ENCODE results near the gene DDT. TPM values are rescaled to one million over a fixed set of nuclear protein-coding genes. Genes with fewer than 3 reads are reported as not detected.
"Not testable (repeated sequence)": the region's sequence is repeated elsewhere in the genome, so short reads cannot be mapped to it uniquely, and the experiment has no call there.

The DDT gene
- total RNA-seq = 112 and 116 TPM in 2 replicates

DNA sequence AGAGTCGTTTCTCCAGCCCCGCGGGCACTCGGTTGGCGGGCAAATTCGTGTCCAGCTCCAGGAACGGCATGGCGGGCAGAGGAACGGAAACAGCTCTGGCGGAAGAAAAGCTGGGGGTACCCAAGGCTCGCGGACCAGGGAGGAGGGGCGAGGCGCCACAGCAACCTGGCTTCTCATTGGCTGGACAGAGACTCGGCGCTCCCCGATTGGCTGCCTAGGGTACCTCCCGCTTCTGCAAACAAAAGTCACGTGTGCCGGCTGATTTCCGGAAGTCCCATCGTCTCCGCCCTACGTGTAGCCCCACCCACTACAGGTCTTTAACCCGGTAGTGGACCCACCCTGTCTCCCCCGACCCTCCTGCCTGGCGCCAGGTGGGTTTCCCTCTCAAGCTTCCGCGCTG, at the start of gene DDT:
DDT (minus strand) TSS at position 97 of the 400 bp plus-strand sequence; CDS start at position 70, 27 bp downstream.
- intact Hi-C loops (cut with micrococcal nuclease); H3K4me3 Mint-ChIP-seq (ENCODE audit: low read depth); DNase-seq (ENCODE audit: low spot score); H3K27me3 Mint-ChIP-seq (ENCODE audit: low read depth); H3K9me3 Mint-ChIP-seq; H3K27ac Mint-ChIP-seq: not testable (repeated sequence)
- Mint-ChIP-seq H3K4me1 (ENCODE audit: low read depth) (peaks cover 13% of the 10 kb centered on the region), H3K36me3 (ENCODE audit: low read depth) (peaks cover 26% of the 10 kb centered on the region)

- no peaks in the 10 kb centered on the region for H3K27me3 Mint-ChIP-seq (ENCODE audit: low read depth)
- H3K36me3 Mint-ChIP-seq (ENCODE audit: low read depth) = peaks cover 65% of the 10 kb centered on the region
- intact Hi-C loops (cut with micrococcal nuclease) = no loop called here
- H3K27ac Mint-ChIP-seq = peak overlapping the region; percentile 65
- no peak overlapping the region for H3K4me3 Mint-ChIP-seq (ENCODE audit: low read depth)
- DNase-seq (ENCODE audit: low spot score) = no peak
- peaks cover 31% of the 10 kb centered on the region for H3K4me1 Mint-ChIP-seq (ENCODE audit: low read depth)
- peaks cover 15% of the 10 kb centered on the region for H3K9me3 Mint-ChIP-seq
Observed at GRCh38 chr22:24023204-24023789, 49.1 kb upstream of the DDT start.

DNA sequence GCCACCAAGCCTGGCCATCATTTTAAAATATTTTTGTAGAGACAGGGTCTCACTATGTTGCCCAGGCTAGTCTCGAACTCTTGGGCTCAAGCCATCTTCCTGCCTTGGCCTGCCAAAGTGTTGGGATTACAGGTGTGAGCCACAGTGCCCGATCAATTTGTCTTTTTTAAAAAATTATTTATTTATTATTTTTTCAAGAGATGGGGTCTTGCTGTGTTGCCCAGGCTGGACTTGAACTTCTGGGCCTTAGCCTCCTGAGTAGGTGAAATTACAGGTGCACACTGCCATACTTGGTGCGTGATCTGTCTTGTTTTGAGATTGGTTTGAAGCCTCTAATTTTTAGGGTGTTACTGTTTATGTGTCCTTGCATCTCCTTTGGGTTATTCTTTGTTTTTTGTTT, 47.1 kb upstream of the DDT start:
- no peak overlapping the region for H3K4me3 Mint-ChIP-seq (ENCODE audit: low read depth)
- peaks cover 15% of the 10 kb centered on the region for H3K9me3 Mint-ChIP-seq
- H3K36me3 Mint-ChIP-seq (ENCODE audit: low read depth) = peaks cover 66% of the 10 kb centered on the region
- no peak overlapping the region for H3K27ac Mint-ChIP-seq
- H3K4me1 Mint-ChIP-seq (ENCODE audit: low read depth) = peaks cover 23% of the 10 kb centered on the region
- DNase-seq (ENCODE audit: low spot score) = no peak
- H3K27me3 Mint-ChIP-seq (ENCODE audit: low read depth) = no peaks in the 10 kb centered on the region
- intact Hi-C loops (cut with micrococcal nuclease) = no loop called here

- Mint-ChIP-seq H3K9me3 (no peaks in the 10 kb centered on the region), H3K4me3 (ENCODE audit: low read depth) (no peak overlapping the region)
- intact Hi-C loops (cut with micrococcal nuclease) = loop anchor here (10.0 kb wide), 1 partner anchor 139 kb away; no protein-coding TSS in a partner anchor
Observed at GRCh38 chr22:24016156-24016555, 41.9 kb upstream of the DDT start.

GRCh38 chr22:24011735-24012068, 37.5 kb upstream of the DDT start:
- H3K4me1 Mint-ChIP-seq (ENCODE audit: low read depth) = peaks cover 17% of the 10 kb centered on the region

More at GRCh38 chr22:24016156-24016555, 41.9 kb upstream of the DDT start:
- no peak for DNase-seq (ENCODE audit: low spot score)
- H3K27ac Mint-ChIP-seq = no peak overlapping the region
- H3K36me3 Mint-ChIP-seq (ENCODE audit: low read depth) = peaks cover 37% of the 10 kb centered on the region
- peaks cover 22% of the 10 kb centered on the region for H3K4me1 Mint-ChIP-seq (ENCODE audit: low read depth)
- no peaks in the 10 kb centered on the region for H3K27me3 Mint-ChIP-seq (ENCODE audit: low read depth)

GRCh38 chr22:24010018-24010391, 35.8 kb upstream of the DDT start:
- DNase-seq (ENCODE audit: low spot score) = no peak
- Mint-ChIP-seq H3K4me1 (ENCODE audit: low read depth) (peaks cover 17% of the 10 kb centered on the region), H3K27ac (peak overlapping the region; percentile 26), H3K36me3 (ENCODE audit: low read depth) (peaks cover 11% of the 10 kb centered on the region), H3K4me3 (ENCODE audit: low read depth) (peak overlapping the region; percentile 44), H3K27me3 (ENCODE audit: low read depth) (no peaks in the 10 kb centered on the region), H3K9me3 (no peaks in the 10 kb centered on the region)
- intact Hi-C loops (cut with micrococcal nuclease) = loop anchor here (10.0 kb wide), 1 partner anchor 145 kb away; no protein-coding TSS in a partner anchor

More at GRCh38 chr22:24011735-24012068, 37.5 kb upstream of the DDT start:
- Mint-ChIP-seq H3K4me3 (ENCODE audit: low read depth) (peak overlapping the region; percentile 96), H3K36me3 (ENCODE audit: low read depth) (peaks cover 20% of the 10 kb centered on the region), H3K27ac (peak overlapping the region; percentile 95), H3K9me3 (no peaks in the 10 kb centered on the region), H3K27me3 (ENCODE audit: low read depth) (no peaks in the 10 kb centered on the region)
- no peak for DNase-seq (ENCODE audit: low spot score)
- intact Hi-C loops (cut with micrococcal nuclease) = loop anchor here (10.0 kb wide), 1 partner anchor 143 kb away; no protein-coding TSS in a partner anchor

GRCh38 chr22:24009227-24010017, 35.2 kb upstream of the DDT start:
- no peak for DNase-seq (ENCODE audit: low spot score)
- Mint-ChIP-seq H3K4me3 (ENCODE audit: low read depth) (peak overlapping the region; percentile 20), H3K36me3 (ENCODE audit: low read depth) (peaks cover 8% of the 10 kb centered on the region), H3K9me3 (no peaks in the 10 kb centered on the region), H3K27ac (peak overlapping the region; percentile 5), H3K27me3 (ENCODE audit: low read depth) (no peaks in the 10 kb centered on the region), H3K4me1 (ENCODE audit: low read depth) (peaks cover 14% of the 10 kb centered on the region)
- intact Hi-C loops (cut with micrococcal nuclease) = loop anchor here (10.0 kb wide), 1 partner anchor 145 kb away; no protein-coding TSS in a partner anchor

DNA sequence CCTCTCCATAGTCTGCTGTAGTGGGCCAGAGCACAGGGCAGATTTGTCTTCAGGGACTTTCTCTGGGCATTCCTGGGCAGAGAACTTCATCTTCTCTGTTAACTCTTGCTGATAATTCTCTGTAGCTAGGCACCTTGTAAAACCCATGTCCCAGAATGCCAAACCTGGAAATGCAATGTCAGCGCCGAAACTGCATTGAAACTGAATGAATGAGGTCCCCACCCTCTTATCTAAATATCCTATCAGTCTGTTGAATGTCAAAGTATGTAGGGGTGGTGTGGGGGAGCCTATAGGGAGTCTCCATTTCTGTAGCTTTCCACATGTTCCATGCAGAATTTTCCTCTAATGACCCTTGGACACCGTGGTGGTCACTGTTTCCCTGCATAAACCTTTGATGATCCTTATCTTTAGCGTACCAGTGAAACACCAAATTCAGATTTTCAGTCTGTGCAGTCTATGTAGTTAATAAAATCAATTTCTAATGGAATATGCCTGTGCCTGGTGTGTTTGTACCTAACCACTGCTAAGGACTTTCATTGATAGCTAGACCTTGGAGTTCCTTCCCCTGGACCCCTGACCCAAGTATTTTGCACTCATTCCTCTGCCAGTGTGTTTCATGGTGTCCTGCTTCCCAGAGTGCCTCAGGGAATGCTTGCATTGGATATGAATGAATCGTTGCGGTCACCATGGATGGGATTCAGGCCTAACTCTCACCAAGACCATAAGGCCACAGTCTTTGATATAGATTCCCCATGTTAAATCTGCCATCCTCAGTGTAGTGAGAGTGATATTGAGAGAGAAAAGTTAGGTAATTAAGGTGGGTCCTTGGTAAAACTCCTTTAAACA, 34.4 kb upstream of the DDT start:
- Mint-ChIP-seq H3K27me3 (ENCODE audit: low read depth) (no peaks in the 10 kb centered on the region), H3K27ac (no peak overlapping the region), H3K4me3 (ENCODE audit: low read depth) (no peak overlapping the region), H3K4me1 (ENCODE audit: low read depth) (peaks cover 10% of the 10 kb centered on the region), H3K9me3 (no peaks in the 10 kb centered on the region), H3K36me3 (ENCODE audit: low read depth) (peaks cover 3% of the 10 kb centered on the region)
- DNase-seq (ENCODE audit: low spot score) = no peak
- intact Hi-C loops (cut with micrococcal nuclease) = no loop called here

- peaks cover 7% of the 10 kb centered on the region for H3K4me1 Mint-ChIP-seq (ENCODE audit: low read depth)
- no peak overlapping the region for H3K27ac Mint-ChIP-seq
- no peak for DNase-seq (ENCODE audit: low spot score)
- no peaks in the 10 kb centered on the region for H3K36me3 Mint-ChIP-seq (ENCODE audit: low read depth)
- H3K9me3 Mint-ChIP-seq = no peaks in the 10 kb centered on the region
- intact Hi-C loops (cut with micrococcal nuclease) = no loop called here
- no peaks in the 10 kb centered on the region for H3K27me3 Mint-ChIP-seq (ENCODE audit: low read depth)
- no peak overlapping the region for H3K4me3 Mint-ChIP-seq (ENCODE audit: low read depth)
Observed at GRCh38 chr22:24008022-24008283, 33.7 kb upstream of the DDT start.

DNA sequence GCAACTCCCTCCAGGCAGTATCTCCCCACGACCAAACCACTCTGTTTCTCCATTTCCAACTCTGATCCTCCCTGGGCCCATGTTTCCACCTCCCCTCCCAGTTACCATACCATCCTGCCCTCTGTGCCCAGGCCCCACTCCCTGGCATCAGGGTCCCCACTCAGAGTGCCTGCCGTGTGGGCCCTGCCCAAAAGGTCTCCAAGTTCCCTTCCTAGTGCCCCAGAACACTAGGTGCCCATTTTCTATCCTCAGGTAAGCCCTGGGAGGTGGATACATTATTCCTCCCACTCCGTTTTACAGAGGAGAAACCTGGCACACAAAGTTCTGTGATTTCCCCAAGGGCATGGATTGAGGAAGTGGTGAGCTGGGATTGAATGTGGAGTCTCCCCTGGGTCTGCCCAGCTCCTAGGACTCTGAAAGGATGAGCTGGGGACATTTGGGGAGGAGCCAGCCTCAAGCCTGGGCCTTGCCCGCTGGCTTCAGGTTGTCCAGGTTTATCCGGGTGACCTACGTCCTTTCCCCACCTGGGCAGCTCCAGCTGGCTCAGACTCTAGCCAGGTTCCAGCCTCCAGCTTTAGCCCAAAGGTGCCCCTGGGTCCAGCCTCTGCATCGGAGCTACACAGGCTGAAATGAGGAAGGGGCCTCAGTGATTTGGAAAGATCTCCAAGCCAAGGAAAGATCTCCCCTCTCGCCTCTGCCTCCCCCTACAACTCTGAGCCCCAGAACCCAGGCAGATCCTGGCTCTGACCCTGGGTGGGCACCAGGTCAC, 33.2 kb upstream of the DDT start:
- no peak for DNase-seq (ENCODE audit: low spot score)
- intact Hi-C loops (cut with micrococcal nuclease) = no loop called here
- Mint-ChIP-seq H3K9me3 (no peaks in the 10 kb centered on the region), H3K27me3 (ENCODE audit: low read depth) (no peaks in the 10 kb centered on the region), H3K4me3 (ENCODE audit: low read depth) (no peak overlapping the region), H3K4me1 (ENCODE audit: low read depth) (peaks cover 7% of the 10 kb centered on the region), H3K36me3 (ENCODE audit: low read depth) (no peaks in the 10 kb centered on the region), H3K27ac (no peak overlapping the region)

- no peak for DNase-seq (ENCODE audit: low spot score)
- Mint-ChIP-seq H3K4me1 (ENCODE audit: low read depth) (peaks cover 4% of the 10 kb centered on the region), H3K9me3 (no peaks in the 10 kb centered on the region), H3K27ac (no peak overlapping the region), H3K4me3 (ENCODE audit: low read depth) (no peak overlapping the region), H3K27me3 (ENCODE audit: low read depth) (peaks cover 2% of the 10 kb centered on the region), H3K36me3 (ENCODE audit: low read depth) (no peaks in the 10 kb centered on the region)
- intact Hi-C loops (cut with micrococcal nuclease) = no loop called here
Observed at GRCh38 chr22:24006914-24007214, 32.6 kb upstream of the DDT start.

DNA sequence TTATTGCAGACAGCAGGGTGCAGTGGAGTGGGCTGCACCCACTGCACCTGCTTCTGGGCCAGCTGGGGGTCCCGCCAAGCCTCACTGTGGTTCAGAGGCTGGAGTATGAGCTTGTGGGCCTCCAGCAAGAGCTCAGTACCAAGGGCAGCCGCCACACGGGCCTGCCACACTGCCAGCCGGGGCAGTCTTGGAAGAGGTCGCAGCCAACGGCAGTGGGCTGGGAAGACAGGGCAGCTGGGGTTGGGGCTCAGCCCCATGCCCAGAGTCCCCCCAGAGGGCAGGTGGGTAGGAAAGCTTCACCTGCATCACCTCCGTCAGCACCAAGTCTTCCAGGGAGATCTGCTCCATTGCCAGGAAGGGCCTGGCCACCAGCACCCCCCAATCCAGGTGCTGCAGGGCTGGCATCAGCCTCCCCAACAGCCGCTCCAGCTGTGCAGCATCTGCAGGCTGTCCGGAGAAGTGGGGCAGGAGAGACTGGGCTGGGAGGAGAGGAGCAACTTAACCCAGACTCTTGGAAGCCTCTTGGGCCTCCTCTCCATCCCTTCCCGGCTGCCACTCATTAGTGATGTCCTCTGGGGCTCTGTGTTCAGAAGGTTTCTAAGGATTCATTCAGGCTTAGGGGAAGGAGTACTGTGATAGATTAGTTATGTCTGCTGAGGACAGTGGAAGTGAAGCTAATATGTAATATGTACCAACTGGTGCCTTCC, 32.1 kb upstream of the DDT start:
- no peak overlapping the region for H3K4me3 Mint-ChIP-seq (ENCODE audit: low read depth)
- intact Hi-C loops (cut with micrococcal nuclease) = no loop called here
- no peak overlapping the region for H3K27ac Mint-ChIP-seq
- H3K27me3 Mint-ChIP-seq (ENCODE audit: low read depth) = peaks cover 2% of the 10 kb centered on the region
- no peaks in the 10 kb centered on the region for H3K9me3 Mint-ChIP-seq
- no peaks in the 10 kb centered on the region for H3K36me3 Mint-ChIP-seq (ENCODE audit: low read depth)
- peaks cover 4% of the 10 kb centered on the region for H3K4me1 Mint-ChIP-seq (ENCODE audit: low read depth)
- no peak for DNase-seq (ENCODE audit: low spot score)

Measured in activated T-helper 2 cell treated with anti-CD3 and anti-CD28 coated beads, Interferon-gamma antibody, Interleukin-2, Interleukin-4, amounts not matched to agents 10 μg/mL and 5 μg/mL and 100 μg/mL, durations not matched to agents 14 hours and 24 hours and 36 hours (primary cell).